ENCODE results near the gene NSL1.

NSL1 gene

GRCh38 chr1:212762234-212762633, 29.3 kb downstream of the NSL1 start:
- no peak overlapping the region for H3K4me3 ChIP-seq (ENCODE audit: control insufficient read depth, low read depth, low read length)
- no peak for DNase-seq (ENCODE audit: low read depth)
- no peak for TF ChIP-seq CTCF (IDR thresholded peaks at IDR 0.05; ENCODE audit: control insufficient read depth, insufficient read depth, low read depth, low read length, missing control alignments)

- peak; percentile 57 for TF ChIP-seq CTCF (IDR thresholded peaks at IDR 0.05; ENCODE audit: control insufficient read depth, insufficient read depth, low read depth, low read length, missing control alignments)
- H3K4me3 ChIP-seq (ENCODE audit: control insufficient read depth, low read depth, low read length) = no peak overlapping the region
- DNase-seq (ENCODE audit: low read depth) = no peak
Observed at GRCh38 chr1:212760126-212760823, 31.3 kb downstream of the NSL1 start.

DNA sequence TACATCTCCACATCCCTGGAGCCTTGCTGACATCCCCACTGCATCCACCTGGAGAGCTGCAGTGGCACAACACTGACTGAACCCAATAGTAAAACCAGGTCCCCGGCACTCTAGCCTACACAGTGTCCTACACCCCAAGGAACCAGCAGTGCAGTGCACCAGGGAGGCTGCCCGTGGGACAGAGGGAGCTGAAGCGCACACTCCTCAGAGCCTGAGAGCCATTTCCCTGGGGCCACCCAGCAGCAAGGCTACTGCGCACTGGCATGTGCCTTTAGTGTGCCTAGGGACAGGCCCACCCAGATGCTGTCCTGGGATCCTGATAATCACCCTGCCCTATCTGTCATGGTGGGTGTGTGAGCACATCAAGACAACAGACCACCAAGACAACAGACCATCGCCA, 31.9 kb downstream of the NSL1 start:
- DNase-seq (ENCODE audit: low read depth) = no peak
- no peak for TF ChIP-seq CTCF (IDR thresholded peaks at IDR 0.05; ENCODE audit: control insufficient read depth, insufficient read depth, low read depth, low read length, missing control alignments)
- no peak overlapping the region for H3K4me3 ChIP-seq (ENCODE audit: control insufficient read depth, low read depth, low read length)

DNA sequence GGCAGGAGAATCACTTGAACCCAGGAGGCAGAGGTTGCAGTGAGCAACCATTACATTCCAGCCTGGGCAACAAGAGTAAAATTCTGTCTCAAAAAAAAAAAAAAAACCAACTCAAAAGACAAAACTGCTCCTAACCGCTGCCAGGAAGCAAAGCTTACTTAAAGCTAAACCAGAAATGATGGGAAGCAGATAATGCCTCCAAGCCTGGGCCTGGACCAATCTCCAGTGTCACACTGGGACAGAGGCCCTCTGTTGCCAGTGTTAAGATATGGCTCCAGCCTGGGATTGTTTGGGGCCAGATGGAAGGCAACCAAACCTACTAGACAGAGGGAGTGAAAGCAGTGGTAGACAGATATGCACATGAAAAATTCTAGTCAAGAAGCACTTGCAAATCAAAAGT, 36.9 kb downstream of the NSL1 start:
- TF ChIP-seq CTCF (IDR thresholded peaks at IDR 0.05; ENCODE audit: control insufficient read depth, insufficient read depth, low read depth, low read length, missing control alignments) = no peak
- DNase-seq (ENCODE audit: low read depth) = no peak
- no peak overlapping the region for H3K4me3 ChIP-seq (ENCODE audit: control insufficient read depth, low read depth, low read length)

DNA sequence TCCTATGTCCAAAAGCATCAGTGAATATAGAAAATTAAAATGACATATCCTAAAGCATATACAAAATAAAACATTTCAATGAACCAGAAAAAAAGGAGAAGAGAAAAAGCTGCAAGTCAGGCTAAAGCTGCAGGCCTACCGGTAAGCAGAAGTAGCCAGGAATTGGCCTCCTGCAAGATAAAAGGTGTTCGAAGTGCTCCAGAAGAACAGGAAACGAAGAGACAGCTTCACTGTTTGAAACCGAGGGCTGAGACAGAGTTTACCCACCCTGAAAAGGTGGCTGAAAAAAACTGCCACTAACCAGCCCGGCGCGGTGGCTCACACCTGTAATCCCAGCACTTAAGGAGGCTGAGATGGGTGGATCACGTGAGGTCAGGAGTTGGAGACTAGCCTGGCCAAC, 37.4 kb downstream of the NSL1 start:
- no peak overlapping the region for H3K4me3 ChIP-seq (ENCODE audit: control insufficient read depth, low read depth, low read length)
- no peak for TF ChIP-seq CTCF (IDR thresholded peaks at IDR 0.05; ENCODE audit: control insufficient read depth, insufficient read depth, low read depth, low read length, missing control alignments)
- no peak for DNase-seq (ENCODE audit: low read depth)

DNA sequence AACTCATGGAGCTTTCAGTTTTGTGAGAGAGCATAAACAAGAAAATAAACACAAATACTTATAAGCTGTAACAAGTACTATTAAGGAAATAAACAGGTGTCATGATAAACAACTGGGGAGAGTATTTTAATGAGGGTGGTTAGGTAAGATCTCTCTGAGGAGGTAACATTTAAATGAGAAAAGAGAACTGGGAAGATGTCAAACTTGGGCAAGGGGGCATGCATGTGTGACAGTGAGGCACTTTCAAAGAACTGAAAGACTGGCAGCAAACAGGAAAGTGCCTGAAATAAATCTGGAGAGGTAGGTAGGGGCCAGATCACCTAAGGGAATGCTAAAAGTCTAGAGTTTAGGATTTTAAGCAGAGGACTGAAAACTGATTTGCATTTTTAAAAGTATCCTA, 37.8 kb downstream of the NSL1 start:
- DNase-seq (ENCODE audit: low read depth) = no peak
- TF ChIP-seq CTCF (IDR thresholded peaks at IDR 0.05; ENCODE audit: control insufficient read depth, insufficient read depth, low read depth, low read length, missing control alignments) = no peak
- H3K4me3 ChIP-seq (ENCODE audit: control insufficient read depth, low read depth, low read length) = no peak overlapping the region
